ENCODE data around the gene P2RX1. TPM values are rescaled to one million over a fixed set of nuclear protein-coding genes. Genes with fewer than 3 reads are reported as not detected.

Gene P2RX1
- total RNA-seq, 6 experiments from 2014 or later, result 0.08 TPM; not detected in 5

DNA sequence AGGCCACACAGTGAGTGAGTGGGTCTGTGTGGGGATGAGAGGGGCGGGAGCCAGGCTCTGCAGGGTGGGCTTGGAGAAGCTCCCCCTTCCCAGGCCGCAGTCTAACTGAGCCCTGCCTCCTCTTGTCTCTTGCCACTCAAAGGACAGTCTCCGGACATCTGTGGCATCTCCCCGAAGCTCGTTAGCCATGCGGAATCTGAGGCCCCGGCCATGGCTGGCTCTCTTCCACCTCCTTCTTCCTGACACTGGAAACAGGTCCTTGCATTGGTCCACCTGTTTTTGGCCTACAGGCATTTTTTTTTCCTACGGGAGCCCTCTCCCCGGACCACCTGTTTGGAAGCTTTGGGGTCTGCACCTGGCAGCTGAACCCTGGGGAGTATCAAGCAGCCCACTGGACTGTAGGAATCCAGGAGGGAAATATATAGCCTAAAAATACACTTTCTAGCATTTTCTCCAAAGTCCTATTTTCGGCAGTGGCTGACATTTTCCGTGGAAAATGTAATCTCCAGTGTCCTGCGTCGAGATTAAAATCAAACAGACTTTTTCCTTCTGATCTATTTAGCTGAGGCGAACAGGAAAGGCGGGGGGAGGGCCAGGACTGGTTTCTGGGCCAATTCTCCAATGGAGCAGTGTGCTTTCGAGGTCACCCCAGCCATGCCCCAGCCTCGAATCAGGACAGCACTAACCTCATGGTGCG is 38.9 kb upstream of the P2RX1 start:
- no peak overlapping the region for H3K4me3 Mint-ChIP-seq
- peaks cover 9% of the 10 kb centered on the region for H3K4me1 Mint-ChIP-seq (ENCODE audit: low read depth)
- no peaks in the 10 kb centered on the region for H3K9me3 Mint-ChIP-seq
- no peak for TF ChIP-seq CTCF (IDR thresholded peaks at IDR 0.05)
- H3K27ac Mint-ChIP-seq, result no peak overlapping the region
- no peak for DNase-seq
- H3K27me3 Mint-ChIP-seq (ENCODE audit: insufficient read depth), result peaks cover 2% of the 10 kb centered on the region
- no peaks in the 10 kb centered on the region for H3K36me3 Mint-ChIP-seq (ENCODE audit: low read depth)

DNA sequence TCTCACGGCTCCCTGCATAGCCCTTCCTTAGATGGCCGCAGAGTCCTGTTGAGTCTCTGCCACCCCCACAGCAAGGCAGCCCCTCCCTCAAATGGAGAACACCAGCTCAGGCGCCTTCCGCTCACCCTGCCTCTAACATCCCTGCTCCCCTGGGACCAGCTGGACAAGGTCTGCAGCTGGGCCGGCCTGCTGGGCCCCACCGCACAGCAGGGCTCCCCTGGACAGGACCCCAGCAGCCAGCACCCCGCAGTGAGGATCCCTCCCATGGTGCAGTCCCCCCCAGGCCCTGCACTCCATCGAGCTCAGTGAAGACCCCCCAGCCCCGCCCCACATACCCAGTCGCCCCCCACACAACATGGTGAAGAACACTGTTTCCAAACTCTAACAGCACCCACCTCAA is 37.8 kb upstream of the P2RX1 start:
- no peak overlapping the region for H3K27ac Mint-ChIP-seq
- no peak overlapping the region for H3K4me3 Mint-ChIP-seq
- peaks cover 3% of the 10 kb centered on the region for H3K4me1 Mint-ChIP-seq (ENCODE audit: low read depth)
- no peaks in the 10 kb centered on the region for H3K36me3 Mint-ChIP-seq (ENCODE audit: low read depth)
- DNase-seq, result no peak
- no peaks in the 10 kb centered on the region for H3K9me3 Mint-ChIP-seq
- peaks cover 2% of the 10 kb centered on the region for H3K27me3 Mint-ChIP-seq (ENCODE audit: insufficient read depth)
- TF ChIP-seq CTCF (IDR thresholded peaks at IDR 0.05), result no peak

GRCh38 chr17:3953542-3953941 is 37.3 kb upstream of the P2RX1 start:
- DNase-seq, result no peak
- H3K9me3 Mint-ChIP-seq, result no peaks in the 10 kb centered on the region
- no peaks in the 10 kb centered on the region for H3K4me1 Mint-ChIP-seq (ENCODE audit: low read depth)
- TF ChIP-seq CTCF (IDR thresholded peaks at IDR 0.05), result no peak
- H3K4me3 Mint-ChIP-seq, result no peak overlapping the region
- H3K36me3 Mint-ChIP-seq (ENCODE audit: low read depth), result no peaks in the 10 kb centered on the region
- no peak overlapping the region for H3K27ac Mint-ChIP-seq
- H3K27me3 Mint-ChIP-seq (ENCODE audit: insufficient read depth), result peaks cover 2% of the 10 kb centered on the region

DNA sequence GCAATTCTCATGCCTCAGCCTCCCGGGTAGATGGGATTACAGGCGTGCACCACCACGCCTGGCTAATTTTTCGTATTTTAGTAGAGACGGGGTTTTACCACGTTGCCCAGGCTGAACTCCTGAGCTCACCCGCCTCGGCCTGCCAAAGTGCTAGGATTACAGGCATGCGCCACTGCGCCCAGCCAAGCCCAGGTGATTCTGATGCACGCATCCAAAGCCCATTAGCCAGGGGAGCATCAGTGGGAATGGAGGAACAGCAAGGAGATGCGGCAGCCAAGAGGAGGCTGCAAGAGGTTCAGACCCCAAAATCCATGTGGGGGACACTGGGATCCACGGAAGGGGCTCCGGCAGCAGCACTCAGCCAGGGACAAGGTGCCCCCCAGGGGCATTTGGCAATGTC is 35.9 kb upstream of the P2RX1 start:
- no peak for TF ChIP-seq CTCF (IDR thresholded peaks at IDR 0.05)
- Mint-ChIP-seq H3K4me1 (ENCODE audit: low read depth) (no peaks in the 10 kb centered on the region), H3K4me3 (no peak overlapping the region), H3K9me3 (no peaks in the 10 kb centered on the region), H3K27me3 (ENCODE audit: insufficient read depth) (peaks cover 2% of the 10 kb centered on the region), H3K27ac (no peak overlapping the region), H3K36me3 (ENCODE audit: low read depth) (no peaks in the 10 kb centered on the region)
- DNase-seq, result no peak

DNA sequence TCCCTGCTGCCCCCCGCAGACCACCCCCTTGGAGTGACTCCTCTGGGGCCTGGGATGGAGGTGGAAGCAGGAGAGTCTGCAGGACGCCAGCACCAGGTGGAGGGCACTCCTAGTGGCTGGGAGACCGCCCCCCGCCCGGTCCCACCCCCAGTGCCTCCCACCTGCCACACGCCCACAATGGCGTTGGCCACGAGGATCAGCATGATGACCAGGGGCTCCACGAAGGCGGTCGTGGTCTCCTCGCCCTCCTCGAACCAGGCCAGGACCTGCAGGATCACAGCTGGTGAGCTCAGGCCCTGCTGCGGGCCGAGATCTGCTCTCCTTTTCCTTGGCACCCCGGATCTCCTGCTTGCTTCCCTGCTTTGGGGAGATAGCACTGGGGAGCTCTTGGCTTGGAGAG is 35.2 kb upstream of the P2RX1 start:
- H3K36me3 Mint-ChIP-seq (ENCODE audit: low read depth), result no peaks in the 10 kb centered on the region
- no peak overlapping the region for H3K4me3 Mint-ChIP-seq
- no peaks in the 10 kb centered on the region for H3K9me3 Mint-ChIP-seq
- no peak for TF ChIP-seq CTCF (IDR thresholded peaks at IDR 0.05)
- H3K4me1 Mint-ChIP-seq (ENCODE audit: low read depth), result no peaks in the 10 kb centered on the region
- H3K27me3 Mint-ChIP-seq (ENCODE audit: insufficient read depth), result peaks cover 2% of the 10 kb centered on the region
- no peak overlapping the region for H3K27ac Mint-ChIP-seq
- DNase-seq, result no peak
